8988T (cell line): ENCODE measurements around the gene RASSF3.
A peak's percentile ranks its signal among the peaks of the same experiment; 100 is the strongest.

ENCODE experiments used
- DNase-seq: peaks from one replicate; pipeline ENCODE4 v3.0.0; 2011

The RASSF3 gene

DNA sequence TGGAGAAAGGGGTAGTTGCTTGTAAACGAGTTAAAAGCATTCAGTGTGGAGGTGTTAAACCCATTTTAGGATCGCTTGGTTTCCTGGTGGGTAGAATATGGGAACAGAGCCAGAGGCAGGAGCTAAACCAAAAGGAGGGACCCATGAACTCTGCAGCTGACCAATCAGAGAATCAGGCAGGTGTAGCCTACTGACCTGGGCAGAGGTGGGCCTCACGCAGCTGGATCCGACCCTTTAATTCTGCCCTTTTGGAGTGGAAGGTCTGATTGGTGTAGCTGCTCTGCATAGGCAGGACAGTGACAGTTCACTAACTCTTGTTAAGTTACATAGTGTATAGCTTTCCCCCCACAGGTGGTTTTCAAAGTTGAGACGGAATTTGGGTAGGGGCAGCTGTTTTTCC lies 85.3 kb downstream of the RASSF3 start:
- no peak for DNase-seq

DNA sequence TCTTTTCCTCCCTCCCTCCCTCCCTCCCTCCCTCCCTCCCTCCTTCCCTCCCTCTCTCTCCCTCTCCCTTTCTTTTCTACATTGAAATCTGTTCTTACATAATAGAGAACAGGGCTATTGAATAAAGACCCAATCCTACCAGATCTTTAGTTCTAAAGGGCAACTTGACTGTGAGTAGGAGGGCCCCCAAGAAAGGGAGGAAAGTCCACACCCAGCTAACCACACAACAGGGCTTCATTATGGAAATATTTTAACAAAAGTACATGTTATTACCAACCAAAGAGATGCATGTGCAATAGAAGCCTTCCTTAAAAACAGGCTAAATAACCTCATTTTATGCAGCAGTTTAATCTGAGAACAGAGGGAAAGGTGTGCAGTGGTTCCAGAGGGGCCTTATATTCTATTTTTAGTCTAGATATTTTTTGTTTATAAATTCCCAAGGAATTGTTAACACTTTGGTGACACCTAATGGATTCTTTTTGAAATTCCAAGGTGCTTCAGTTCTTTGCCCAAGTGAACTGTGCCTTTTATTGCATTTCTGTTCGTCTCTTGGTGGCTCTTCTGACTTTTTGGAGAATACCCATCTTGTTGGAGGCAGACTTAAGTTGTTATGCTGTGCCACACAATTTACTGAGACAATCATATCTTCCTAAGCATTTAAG lies 85.9 kb downstream of the RASSF3 start:
- no peak for DNase-seq

DNA sequence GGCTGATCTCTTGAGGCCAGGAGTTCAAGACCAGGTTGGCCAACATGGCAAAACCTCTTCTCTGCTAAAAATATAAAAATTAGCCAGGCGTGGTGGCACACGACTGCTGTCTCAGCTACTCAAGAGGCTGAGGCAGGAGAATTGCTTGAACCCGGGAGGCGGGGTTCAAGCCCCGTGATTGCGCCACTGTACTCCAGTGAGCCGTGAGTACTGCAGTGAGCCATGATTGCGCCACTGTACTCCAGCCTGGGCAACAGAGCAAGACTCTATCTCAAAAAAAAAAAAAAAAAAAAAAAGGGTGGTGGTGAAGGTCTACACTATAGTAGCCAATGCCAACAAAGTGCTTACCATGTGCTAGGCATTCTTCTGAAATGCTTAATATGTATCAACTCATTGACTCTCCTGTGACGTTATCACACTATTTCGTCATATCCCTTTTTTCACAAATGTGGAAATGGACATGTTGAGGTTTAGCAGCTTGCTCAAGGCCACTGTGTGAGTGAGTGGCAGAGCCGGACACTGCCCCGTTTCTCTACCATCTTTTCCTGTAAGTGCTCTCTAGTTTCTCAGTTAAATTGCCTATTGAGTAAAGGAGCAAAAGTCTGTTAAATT lies 89.3 kb downstream of the RASSF3 start:
- DNase-seq, result no peak

GRCh38 chr12:64700532-64700931 lies 90.2 kb downstream of the RASSF3 start:
- DNase-seq, result no peak

DNA sequence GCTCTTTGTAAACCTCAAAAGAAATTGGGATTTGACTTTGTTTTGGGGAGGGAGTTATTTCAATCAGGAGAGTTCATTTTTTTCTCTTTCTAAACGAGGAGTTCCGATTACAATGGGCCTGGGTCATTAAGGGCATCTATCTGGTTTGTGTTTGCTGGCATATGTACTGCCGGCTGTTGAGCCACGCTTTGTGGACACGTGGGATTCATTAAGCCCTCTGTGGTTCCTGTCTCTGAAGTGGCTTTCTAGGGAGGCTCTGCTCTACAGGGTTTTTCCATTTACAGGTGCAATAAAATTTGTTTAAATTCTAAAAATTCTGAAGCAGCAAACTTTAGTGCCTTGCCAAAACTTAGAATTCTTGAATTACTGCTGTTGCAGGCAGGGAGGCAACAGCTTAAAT lies 91.0 kb downstream of the RASSF3 start:
- no peak for DNase-seq

GRCh38 chr12:64706306-64706705 lies 96.0 kb downstream of the RASSF3 start:
- no peak for DNase-seq

DNA sequence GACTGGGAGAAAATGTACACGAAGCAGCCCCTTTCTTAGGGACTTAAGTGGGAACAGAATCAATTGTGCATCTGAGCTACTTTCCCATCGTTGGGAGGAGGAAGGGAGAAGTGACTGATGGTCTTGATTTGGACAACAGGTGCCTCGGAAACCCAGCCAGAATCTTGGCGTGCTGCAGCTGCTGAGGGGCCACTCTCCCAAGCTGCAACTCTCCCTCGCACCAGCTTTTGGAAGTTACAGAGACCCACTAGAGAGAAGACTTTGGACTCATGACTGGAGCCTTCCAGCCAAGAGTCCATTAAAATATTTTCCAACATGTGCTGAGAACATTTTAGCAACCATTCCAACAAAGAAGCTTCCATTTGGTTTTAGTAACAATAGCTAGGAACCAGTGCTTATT lies 96.6 kb downstream of the RASSF3 start:
- DNase-seq, result no peak

- DNase-seq, result no peak
Observed at GRCh38 chr12:64707362-64707761, 97.1 kb downstream of the RASSF3 start.

GRCh38 chr12:64707926-64708325 lies 97.6 kb downstream of the RASSF3 start:
- no peak for DNase-seq

- DNase-seq, result no peak
Observed at GRCh38 chr12:64709429-64709828, 99.1 kb downstream of the RASSF3 start.

DNA sequence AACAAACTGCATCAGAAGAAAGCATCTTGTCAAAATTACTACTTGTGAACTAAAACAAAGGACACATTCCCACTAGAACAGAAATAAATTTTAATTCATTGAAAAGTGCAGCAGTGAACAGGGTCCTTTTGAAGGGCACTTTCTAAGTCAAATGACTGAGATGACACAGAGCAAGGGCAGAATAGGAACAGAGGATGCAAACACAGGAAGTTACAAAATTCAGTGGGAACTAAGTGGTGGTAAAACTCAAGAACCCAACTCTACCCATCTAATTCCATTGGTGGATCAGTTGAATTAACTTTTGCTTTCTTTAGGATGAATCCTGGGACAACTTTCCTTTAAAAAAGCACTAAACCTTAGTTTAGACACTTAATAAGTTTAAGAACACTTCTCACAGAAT lies 103.1 kb downstream of the RASSF3 start:
- no peak for DNase-seq

- DNase-seq, result no peak
Observed at GRCh38 chr12:64714551-64714968, 104.3 kb downstream of the RASSF3 start.

- no peak for DNase-seq
Observed at GRCh38 chr12:64716371-64716770, 106.1 kb downstream of the RASSF3 start.

GRCh38 chr12:64716839-64717455 lies 106.7 kb downstream of the RASSF3 start:
- no peak for DNase-seq

DNA sequence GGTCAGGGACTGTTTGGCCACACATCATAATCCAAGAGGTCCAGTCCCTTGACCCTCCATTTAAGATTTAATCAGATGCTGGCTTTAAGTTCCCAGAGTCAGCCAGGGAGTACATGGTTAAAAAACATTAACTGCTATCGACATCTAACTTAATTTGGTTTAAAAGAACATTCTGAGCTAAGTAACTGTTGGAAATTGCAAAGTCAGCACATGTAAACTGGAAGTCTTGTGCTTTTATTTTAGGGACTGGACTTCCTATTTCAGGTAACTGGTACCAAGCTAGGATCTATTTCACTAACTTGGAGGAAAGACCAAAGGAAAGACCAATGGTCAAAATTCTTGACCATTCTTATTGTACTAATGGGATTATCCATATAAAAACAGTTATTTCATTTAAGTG lies 108.4 kb downstream of the RASSF3 start:
- no peak for DNase-seq

DNA sequence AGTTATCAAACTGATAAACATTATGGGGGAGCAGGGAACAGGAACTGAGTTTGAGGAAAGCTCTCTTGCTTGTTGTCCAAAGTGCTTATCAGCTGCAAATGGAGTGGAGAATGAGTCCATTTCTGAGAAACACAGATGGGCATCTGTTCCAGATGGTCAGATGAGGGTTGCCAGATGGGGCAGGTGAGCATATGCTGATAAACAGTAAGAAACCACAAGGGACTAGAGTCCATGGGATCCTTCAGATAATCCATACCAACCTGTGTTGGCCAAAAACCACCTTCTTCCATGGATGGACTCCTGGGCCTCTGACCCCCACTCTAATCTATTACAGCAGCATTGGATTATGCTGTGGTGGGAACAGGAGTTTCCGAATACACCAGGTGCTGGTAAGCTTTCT lies 110.6 kb downstream of the RASSF3 start:
- DNase-seq, result no peak

DNA sequence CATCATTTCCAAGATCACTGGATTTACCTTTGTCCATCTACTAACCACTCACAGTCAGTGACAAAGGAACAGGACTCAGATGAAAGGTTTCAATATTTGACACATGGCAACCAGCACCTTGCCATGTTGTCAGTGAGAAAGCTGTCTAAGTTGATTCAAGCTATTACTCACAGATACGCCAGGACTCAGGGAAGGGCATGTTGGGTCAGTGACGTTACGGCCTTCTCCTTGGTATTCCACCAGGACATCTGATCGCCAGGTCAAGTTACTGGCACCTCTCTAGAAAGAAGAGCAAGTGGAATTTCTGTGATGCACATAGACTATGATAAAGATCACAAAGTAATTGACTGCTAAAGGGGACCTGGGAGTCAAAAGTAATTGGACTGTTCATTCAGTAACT lies 112.5 kb downstream of the RASSF3 start:
- no peak for DNase-seq

GRCh38 chr12:64723630-64724029 lies 113.3 kb downstream of the RASSF3 start:
- no peak for DNase-seq

DNA sequence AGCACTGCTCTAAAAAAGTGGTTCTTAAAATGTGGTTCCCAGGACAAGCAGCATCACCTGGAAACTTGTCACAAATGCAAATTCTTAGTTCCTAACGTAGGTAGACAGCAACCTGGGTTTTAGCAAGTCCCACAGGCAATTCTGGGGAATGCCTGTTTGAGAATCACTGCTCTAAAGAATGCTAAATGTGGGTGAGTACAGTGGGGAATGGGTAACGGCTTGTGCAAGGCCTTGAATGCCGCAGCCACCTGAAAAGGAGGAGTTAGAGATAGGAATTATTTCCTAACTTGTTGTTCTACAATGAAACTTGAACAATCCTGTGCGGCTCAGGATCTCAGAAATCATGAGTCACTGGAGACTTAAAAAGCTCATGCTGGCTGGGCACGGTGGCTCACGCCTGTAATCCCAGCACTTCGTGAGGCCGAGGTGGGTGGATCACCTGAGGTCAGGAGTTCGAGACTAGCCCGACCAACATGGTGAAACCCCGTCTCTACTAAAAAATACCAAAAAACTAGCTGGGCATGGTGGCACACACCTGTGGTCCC lies 114.0 kb downstream of the RASSF3 start:
- DNase-seq, result no peak

- no peak for DNase-seq
Observed at GRCh38 chr12:64729909-64730587, 119.8 kb downstream of the RASSF3 start.

DNA sequence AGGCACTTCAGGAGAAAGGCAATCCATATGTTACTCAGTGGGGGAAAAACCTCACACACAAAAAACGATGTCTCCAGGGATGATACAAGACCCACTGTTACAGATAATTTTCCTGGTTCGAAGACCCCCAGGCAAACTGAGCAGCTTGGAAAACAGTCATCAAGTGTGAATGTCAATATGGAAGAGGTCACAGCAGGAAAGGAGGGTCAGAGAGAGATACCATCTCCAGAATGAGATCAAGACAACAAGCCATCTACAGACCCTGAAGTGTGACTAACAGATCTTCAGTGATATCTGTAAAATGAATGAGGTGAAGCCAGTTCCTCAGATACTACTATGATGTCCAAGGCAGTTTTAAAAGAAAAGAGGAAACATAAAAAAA lies 120.3 kb downstream of the RASSF3 start:
- no peak for DNase-seq

DNA sequence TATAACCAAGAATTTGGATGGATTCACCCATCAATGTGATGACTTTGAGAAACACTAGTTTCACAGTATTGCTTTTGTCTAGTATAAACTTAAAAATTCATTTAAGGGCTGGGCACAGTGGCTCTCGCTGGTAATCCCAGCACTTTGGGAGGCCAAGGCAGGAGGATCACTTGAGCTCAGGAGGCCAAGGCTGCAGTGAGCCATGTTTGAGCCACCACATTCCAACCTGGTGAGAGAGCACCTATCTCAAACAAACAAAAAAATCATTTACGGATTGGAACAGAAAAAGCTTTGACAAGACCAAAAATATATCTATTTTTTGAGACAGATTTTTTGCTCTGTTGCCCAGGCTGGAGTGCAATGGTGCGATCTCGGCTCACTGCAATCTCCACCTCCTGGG lies 121.4 kb downstream of the RASSF3 start:
- no peak for DNase-seq

DNA sequence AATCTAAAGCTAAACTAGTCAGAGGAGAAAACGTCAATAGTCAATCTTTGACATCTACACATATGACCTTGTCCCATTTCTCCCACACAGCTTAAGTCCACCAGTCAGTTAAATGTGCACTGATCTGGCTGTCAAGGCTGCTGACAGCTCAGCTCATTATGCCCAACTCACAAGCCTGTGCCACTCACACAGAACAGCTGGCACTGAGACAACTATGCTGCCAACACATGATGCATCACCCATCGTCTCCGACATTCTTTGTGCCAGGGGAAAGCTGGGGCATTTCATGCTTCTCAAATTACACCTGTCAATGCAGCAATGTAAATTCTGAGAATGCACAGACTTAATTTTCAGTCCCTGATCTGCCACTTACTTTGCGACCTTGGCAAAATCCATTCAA lies 123.6 kb downstream of the RASSF3 start:
- DNase-seq, result peak; percentile 39

DNA sequence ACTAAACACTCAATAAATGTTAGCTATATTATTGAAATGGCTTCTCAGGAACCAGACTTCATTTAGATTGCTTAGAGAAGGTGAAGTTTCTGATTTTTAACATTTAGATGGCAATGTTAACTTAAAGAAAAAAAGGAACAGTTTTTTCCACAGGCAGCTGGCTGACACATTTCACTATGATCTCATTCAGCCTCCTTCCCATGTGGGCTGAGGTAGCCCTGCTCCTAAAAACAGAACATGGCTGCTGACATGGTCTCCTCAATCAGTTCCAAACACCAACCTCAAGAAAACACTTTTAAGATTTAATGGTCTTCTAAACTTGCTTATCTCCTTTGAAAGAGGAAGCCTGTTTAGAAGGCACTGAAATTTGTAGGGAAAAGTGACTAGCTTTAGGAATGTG lies 125.1 kb downstream of the RASSF3 start:
- no peak for DNase-seq
